ENCODE data around the gene SUCNR1. TPM values are rescaled to one million over a fixed set of nuclear protein-coding genes. Genes with fewer than 3 reads are reported as not detected.
A peak's percentile ranks its signal among the peaks of the same experiment; 100 is the strongest.
"Not testable (repeated sequence)": the region's sequence is repeated elsewhere in the genome, so short reads cannot be mapped to it uniquely, and the experiment has no call there.

Gene SUCNR1
- total RNA-seq, 8 experiments from 2014 or later: 0.09 to 40.7 (median 0.24) TPM; not detected in 1

DNA sequence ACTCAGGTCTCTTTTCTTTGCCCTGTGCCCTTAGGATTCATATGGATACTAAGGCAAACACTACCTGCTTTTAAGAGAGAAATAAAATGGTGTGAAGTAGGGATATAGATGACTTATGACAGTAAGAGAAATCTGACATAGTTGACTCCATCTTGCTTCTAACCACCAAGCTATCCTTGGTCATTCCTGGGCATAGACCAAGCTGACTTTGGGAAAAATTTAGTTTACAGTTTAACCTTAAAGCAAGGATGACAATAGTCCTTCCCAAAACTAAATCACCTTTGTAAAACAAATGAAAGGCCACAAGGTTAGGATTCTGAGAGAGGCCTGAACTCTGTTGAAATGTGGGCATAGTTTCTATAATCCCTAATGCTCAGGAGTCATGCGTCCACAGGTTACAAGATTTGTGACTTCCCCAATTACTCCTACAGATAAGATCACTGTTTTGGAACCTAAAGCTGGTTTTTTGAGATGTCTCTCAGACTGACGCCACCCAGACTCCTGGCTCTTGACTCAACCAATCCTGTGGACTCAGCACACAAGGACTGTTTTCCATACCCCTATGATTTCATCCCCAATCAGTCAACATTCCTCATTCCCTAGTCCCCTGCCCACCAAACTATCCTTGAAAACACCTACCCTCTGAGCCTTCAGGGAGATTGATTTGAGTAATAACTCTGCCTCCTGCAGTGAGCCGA is 25.3 kb downstream of the SUCNR1 start:
- H3K27ac ChIP-seq; H3K4me1 ChIP-seq (replicated peaks in 1 of 2); in situ Hi-C loops (cut with MboI; ENCODE audit: low pct_unique_long_range_greater_than_20kb in 2 of 9, low sequenced_read_pairs in 9 of 9, unreplicated experiment in 9 of 9); H3K4me3 ChIP-seq; ATAC-seq (replicated peaks in 6 of 8): not testable (repeated sequence)
- 81 to 100% (median 89%) methylated on average over 1 to 3 of the region's 3 CpGs; no CpG with 5 or more reads in 6 of the 10 experiments for WGBS, 10 experiments

DNA sequence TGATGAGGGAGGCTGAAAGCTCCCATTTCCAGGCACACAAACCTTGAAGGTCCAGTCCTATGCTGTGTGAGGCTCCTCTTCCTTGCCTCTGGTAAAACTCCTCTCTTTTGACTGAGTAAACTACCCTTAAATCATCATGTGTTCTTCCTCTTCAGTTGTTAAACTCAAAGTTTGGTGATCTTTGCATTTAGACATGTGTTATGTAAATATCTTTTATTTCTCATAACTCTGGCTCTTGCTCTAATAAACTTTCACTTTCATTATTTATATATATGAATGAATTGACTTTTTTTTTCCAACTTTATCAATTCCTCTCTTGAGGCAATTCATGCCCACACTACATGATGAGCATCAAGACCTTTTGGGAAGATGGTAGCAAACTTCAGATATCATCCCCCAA is 26.6 kb downstream of the SUCNR1 start:
- in situ Hi-C loops (cut with MboI; ENCODE audit: low pct_unique_long_range_greater_than_20kb in 2 of 9, low sequenced_read_pairs in 9 of 9, unreplicated experiment in 9 of 9): loop anchor here in 1 of 9 experiments (25.0 kb wide), 1 partner anchor 463 kb away; no protein-coding TSS in a partner anchor
- ATAC-seq (replicated peaks in 6 of 8): no peak

DNA sequence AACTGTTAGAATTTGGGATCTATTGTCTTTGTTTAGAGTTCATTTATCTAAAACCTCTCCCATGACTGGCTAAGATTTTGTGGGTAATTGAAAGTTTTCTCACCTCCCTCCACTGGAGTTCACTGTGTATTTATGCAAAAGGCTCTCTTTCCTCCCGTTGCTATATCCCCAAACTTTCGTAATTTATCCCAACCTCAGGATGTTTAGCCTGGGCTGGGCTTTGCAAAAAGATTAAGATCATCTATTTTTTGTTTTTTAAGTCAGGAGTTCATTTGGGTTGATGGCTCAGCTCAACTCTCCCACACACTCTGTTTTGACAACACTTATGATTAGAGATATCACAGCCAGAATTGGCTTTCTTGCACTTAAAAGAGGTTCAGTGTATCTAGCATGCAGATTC is 27.0 kb downstream of the SUCNR1 start:
- H3K27ac ChIP-seq: no peak overlapping the region
- peaks cover 2 to 9% of the 10 kb centered on the region in 2 donors for H3K4me1 ChIP-seq (replicated peaks in 1 of 2)
- no peak overlapping the region for H3K4me3 ChIP-seq
- ATAC-seq (replicated peaks in 6 of 8): no peak
- in situ Hi-C loops (cut with MboI; ENCODE audit: low pct_unique_long_range_greater_than_20kb in 2 of 9, low sequenced_read_pairs in 9 of 9, unreplicated experiment in 9 of 9): loop anchor here in 1 of 9 experiments (25.0 kb wide), 1 partner anchor 463 kb away; no protein-coding TSS in a partner anchor
- 35 to 71% (median 63%) methylated on average over 2 of the region's 2 CpGs; no CpG with 5 or more reads in 4 of the 10 experiments for WGBS, 10 experiments

More for the DNA sequence above, 26.6 kb downstream of the SUCNR1 start:
- Histone ChIP-seq H3K4me1 (replicated peaks in 1 of 2) (peaks cover 2 to 9% of the 10 kb centered on the region in 2 donors), H3K4me3 (no peak overlapping the region), H3K27ac (no peak overlapping the region)

DNA sequence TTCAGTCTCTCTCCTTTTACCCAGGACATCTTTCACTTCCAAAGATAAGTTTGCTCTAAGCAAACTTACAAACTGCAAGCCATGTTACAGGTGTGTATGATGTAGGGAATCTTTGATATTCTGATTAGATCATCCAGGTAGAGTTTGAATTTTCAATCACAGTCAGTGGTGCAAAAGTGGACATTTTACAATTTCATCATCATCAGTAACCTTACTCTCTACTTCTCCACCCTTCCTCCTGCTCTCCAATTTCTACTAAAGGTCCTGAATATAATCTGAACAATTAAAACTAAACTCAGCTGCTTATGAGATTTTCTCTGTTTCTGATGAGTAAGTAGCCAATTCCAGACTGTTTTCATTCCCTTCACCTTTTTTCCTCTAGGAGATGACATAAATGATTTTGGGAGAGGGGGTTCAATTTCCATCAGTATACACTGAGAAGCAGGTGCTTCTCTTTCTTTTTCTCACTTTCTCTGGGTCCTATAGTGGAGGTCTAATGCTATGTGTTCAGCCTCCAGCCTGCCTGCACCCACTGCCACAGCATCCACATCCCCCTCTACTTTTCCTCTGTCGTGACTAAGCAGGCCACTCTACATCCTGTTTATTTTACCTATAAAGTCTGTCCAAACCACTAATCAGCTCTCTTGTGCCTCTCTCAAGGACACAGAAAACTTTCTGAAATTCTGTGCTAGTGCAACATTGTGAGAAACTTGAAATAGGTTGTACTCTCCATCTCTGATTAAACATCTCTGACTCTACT is 27.6 kb downstream of the SUCNR1 start:
- in situ Hi-C loops (cut with MboI; ENCODE audit: low pct_unique_long_range_greater_than_20kb in 2 of 9, low sequenced_read_pairs in 9 of 9, unreplicated experiment in 9 of 9): loop anchor here in 1 of 9 experiments (25.0 kb wide), 1 partner anchor 464 kb away; no protein-coding TSS in a partner anchor
- ATAC-seq (replicated peaks in 6 of 8): no peak
- WGBS, 10 experiments: 0 to 100% (median 78%) methylated on average over 1 of the region's 1 CpG; no CpG with 5 or more reads in 3 of the 10 experiments
- Histone ChIP-seq H3K4me3 (no peak overlapping the region), H3K4me1 (replicated peaks in 1 of 2) (peaks cover 2 to 9% of the 10 kb centered on the region in 2 donors), H3K27ac (no peak overlapping the region)

GRCh38 chr3:151901644-151902285 is 28.3 kb downstream of the SUCNR1 start:
- in situ Hi-C loops (cut with MboI; ENCODE audit: low pct_unique_long_range_greater_than_20kb in 2 of 9, low sequenced_read_pairs in 9 of 9, unreplicated experiment in 9 of 9): loop anchor here in 1 of 9 experiments (25.0 kb wide), 1 partner anchor 464 kb away; no protein-coding TSS in a partner anchor
- 0 to 100% (median 86%) methylated on average over 1 to 3 of the region's 3 CpGs for WGBS, 10 experiments
- H3K4me3 ChIP-seq: no peak overlapping the region
- H3K27ac ChIP-seq: no peak overlapping the region
- no peak for ATAC-seq (replicated peaks in 6 of 8)
- H3K4me1 ChIP-seq (replicated peaks in 1 of 2): peaks cover 2 to 9% of the 10 kb centered on the region in 2 donors

DNA sequence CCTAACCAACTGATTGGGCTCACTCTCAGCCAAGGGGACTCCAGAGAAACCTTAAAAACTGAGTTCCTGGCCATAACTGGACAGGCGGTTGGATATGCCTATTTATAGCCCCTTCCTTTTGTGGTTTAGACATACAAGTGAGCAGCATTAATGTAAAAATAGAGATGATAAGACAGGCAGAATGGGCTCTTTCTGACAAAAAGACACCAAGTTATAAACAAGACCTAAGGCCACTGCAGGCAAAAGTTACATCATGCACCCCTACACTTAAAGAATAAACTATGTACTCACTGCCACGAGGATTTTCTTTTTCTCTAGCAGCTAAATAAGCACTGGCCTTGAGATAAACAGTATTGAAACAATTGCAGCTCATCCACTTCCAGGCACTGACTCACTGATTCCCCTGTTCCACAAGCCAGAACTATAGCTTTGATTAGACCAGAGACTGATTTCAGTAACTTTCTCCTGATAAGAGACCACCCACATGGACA is 30.1 kb downstream of the SUCNR1 start:
- H3K4me3 ChIP-seq: no peak overlapping the region
- H3K4me1 ChIP-seq (replicated peaks in 1 of 2): peaks cover 2 to 9% of the 10 kb centered on the region in 2 donors
- in situ Hi-C loops (cut with MboI; ENCODE audit: low pct_unique_long_range_greater_than_20kb in 2 of 9, low sequenced_read_pairs in 9 of 9, unreplicated experiment in 9 of 9): loop anchor here in 1 of 9 experiments (25.0 kb wide), 1 partner anchor 466 kb away; no protein-coding TSS in a partner anchor
- WGBS, 10 experiments: 0 to 100% (median 73%) methylated on average over 1 to 2 of the region's 2 CpGs; no CpG with 5 or more reads in 1 of the 10 experiments
- ATAC-seq (replicated peaks in 6 of 8): no peak
- no peak overlapping the region for H3K27ac ChIP-seq

DNA sequence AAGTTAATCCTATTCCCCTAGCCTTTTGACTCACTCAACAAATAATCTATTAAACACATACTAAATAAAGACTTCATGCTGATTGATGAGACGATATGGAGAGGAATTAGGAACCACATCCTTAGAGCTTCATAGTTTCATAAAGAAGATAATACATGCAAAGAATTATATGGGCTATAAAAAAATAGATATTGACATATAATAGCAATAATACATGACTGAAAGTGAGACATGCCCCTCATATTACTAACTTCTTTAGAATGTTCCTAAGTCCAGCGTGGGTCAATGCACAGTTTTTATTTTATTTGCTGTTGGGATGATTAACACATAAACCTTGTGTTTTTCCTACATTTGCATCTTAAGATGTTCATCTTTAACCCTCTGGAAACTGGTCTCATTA is 32.2 kb downstream of the SUCNR1 start:
- no peak for ATAC-seq (replicated peaks in 6 of 8)
- Histone ChIP-seq H3K4me1 (replicated peaks in 1 of 2) (peaks cover 2 to 9% of the 10 kb centered on the region in 2 donors), H3K27ac (no peak overlapping the region), H3K4me3 (no peak overlapping the region)
- in situ Hi-C loops (cut with MboI; ENCODE audit: low pct_unique_long_range_greater_than_20kb in 2 of 9, low sequenced_read_pairs in 9 of 9, unreplicated experiment in 9 of 9): loop anchor here in 1 of 9 experiments (25.0 kb wide), 1 partner anchor 468 kb away; no protein-coding TSS in a partner anchor
- WGBS, 10 experiments: 66 to 100% (median 100%) methylated on average over 1 to 2 of the region's 2 CpGs

DNA sequence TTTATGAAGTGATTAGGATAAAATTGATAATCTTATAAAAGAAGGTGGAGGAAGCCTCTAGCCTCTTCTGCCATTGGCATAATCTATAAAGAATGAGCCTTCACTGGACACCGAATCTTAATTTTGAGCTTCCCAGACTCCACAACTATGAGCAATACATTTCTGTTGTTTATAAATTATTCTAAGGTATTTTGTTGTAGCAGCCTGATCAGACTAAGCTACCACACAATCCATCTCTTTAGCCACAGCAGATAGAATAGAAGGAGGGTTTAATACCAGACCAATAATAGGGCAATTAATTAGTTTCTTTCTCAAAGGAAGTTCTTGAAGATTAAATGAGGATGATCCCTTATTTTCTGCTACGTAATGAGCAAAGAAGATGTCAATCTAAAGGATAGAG is 33.3 kb downstream of the SUCNR1 start:
- in situ Hi-C loops (cut with MboI; ENCODE audit: low pct_unique_long_range_greater_than_20kb in 2 of 9, low sequenced_read_pairs in 9 of 9, unreplicated experiment in 9 of 9): loop anchor here in 1 of 9 experiments (25.0 kb wide), 1 partner anchor 469 kb away; no protein-coding TSS in a partner anchor
- no peak overlapping the region for H3K4me3 ChIP-seq
- no peak for ATAC-seq (replicated peaks in 6 of 8)
- peaks cover 2 to 9% of the 10 kb centered on the region in 2 donors for H3K4me1 ChIP-seq (replicated peaks in 1 of 2)
- WGBS, 10 experiments: 67 to 100% (median 94%) methylated on average over 1 to 2 of the region's 2 CpGs; no CpG with 5 or more reads in 1 of the 10 experiments
- no peak overlapping the region for H3K27ac ChIP-seq

DNA sequence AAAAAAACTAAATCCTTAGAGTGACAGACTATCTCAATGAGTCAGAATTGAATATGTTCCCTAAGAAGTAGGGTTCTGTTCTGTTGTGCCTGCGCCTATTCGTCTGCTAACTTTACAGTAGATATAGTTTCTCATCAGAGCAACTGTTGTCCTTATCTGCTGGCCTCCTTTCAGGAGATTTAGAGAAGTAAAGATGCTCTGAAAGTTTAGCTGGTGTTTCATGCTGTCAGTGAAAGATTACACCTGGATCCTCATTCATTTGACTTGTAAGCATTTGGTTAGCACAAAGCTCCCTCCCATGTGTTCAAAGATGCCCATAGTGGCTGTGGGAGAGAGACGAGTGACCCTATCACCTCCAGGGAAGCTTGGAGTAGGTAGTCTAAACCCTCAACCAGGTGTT is 35.0 kb downstream of the SUCNR1 start:
- H3K4me3 ChIP-seq: no peak overlapping the region
- 92 to 100% (median 95%) methylated on average over 2 to 3 of the region's 3 CpGs; no CpG with 5 or more reads in 3 of the 10 experiments for WGBS, 10 experiments
- H3K27ac ChIP-seq: no peak overlapping the region
- peaks cover 0 to 6% of the 10 kb centered on the region in 2 donors for H3K4me1 ChIP-seq (replicated peaks in 1 of 2)
- ATAC-seq (replicated peaks in 6 of 8): no peak
- in situ Hi-C loops (cut with MboI; ENCODE audit: low pct_unique_long_range_greater_than_20kb in 2 of 9, low sequenced_read_pairs in 9 of 9, unreplicated experiment in 9 of 9): loop anchor here in 1 of 9 experiments (25.0 kb wide), 1 partner anchor 471 kb away; no protein-coding TSS in a partner anchor

DNA sequence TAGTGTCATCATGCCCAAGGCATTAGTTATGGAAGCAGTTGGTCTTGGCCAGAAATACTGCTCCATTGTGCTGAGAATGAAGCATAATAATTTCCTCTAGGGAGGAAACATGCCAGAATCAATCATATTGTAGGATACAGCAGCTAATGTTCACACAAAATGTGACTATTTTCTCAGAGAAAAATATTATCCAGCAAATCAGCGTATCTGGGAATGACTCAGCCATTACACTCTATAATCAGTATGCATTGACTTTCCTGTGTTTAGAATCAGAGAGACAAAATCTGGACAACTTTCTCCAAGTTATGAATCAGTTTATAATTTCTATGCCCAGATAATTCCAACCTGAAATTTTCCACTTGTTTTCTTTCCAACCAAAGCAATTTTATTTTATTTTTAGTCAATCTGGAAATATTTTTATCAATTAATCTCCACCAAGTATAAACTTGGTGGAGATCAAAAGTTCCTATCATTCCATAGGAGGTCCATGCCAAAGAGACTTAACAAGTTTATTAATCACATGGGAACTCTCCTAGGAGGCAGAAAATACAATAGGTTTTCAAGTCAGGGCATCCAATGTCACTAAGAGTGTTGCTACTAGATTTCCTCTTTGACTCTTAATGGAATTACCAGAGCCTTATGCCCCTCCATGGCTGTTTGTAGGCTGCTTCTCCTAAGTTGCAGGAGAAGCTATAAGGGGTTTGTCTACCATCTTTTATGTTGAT is 36.4 kb downstream of the SUCNR1 start:
- in situ Hi-C loops (cut with MboI; ENCODE audit: low pct_unique_long_range_greater_than_20kb in 2 of 9, low sequenced_read_pairs in 9 of 9, unreplicated experiment in 9 of 9): loop anchor here in 1 of 9 experiments (25.0 kb wide), 1 partner anchor 473 kb away; no protein-coding TSS in a partner anchor
- no peak overlapping the region for H3K27ac ChIP-seq
- no peaks in the 10 kb centered on the region for H3K4me1 ChIP-seq (replicated peaks in 1 of 2)
- 0 to 83% (median 17%) methylated on average over 1 of the region's 1 CpG; no CpG with 5 or more reads in 2 of the 10 experiments for WGBS, 10 experiments
- ATAC-seq (replicated peaks in 6 of 8): peak in 4 of 8 experiments; percentile 30 to 81 (median 72)
- no peak overlapping the region for H3K4me3 ChIP-seq

DNA sequence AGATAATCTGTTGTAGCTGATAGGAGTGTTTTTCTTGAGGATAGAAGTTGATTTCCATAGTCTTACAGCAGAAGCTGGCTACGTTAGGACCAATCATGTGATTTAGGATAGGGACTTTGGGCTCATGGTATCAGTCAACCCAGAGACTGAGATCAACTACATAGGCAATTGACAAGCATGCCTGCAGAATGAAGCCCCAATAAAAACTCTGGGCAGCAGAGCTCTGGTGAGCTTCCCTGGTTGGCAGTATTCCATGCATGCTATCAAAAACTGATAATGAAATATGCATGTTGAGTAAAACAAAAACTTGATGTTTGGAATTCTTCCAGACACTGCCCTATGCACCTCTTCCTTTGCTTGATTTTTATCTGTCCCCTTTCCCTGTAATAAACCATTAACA is 38.0 kb downstream of the SUCNR1 start:
- in situ Hi-C loops (cut with MboI; ENCODE audit: low pct_unique_long_range_greater_than_20kb in 2 of 9, low sequenced_read_pairs in 9 of 9, unreplicated experiment in 9 of 9): loop anchor here in 1 of 9 experiments (25.0 kb wide), 1 partner anchor 474 kb away; no protein-coding TSS in a partner anchor
- Histone ChIP-seq H3K4me1 (replicated peaks in 1 of 2) (no peaks in the 10 kb centered on the region), H3K4me3 (no peak overlapping the region), H3K27ac (no peak overlapping the region)
- 60 to 100% (median 79%) methylated on average over 1 of the region's 1 CpG; no CpG with 5 or more reads in 2 of the 10 experiments for WGBS, 10 experiments
- ATAC-seq (replicated peaks in 6 of 8): no peak

GRCh38 chr3:151912028-151912427 is 38.6 kb downstream of the SUCNR1 start:
- no peak overlapping the region for H3K4me3 ChIP-seq
- no peaks in the 10 kb centered on the region for H3K4me1 ChIP-seq (replicated peaks in 1 of 2)
- WGBS, 10 experiments: 0 to 80% (median 38%) methylated on average over 1 of the region's 1 CpG; no CpG with 5 or more reads in 2 of the 10 experiments
- ATAC-seq (replicated peaks in 6 of 8): peak in 3 of 8 experiments; percentile 33 to 95 (median 77)
- in situ Hi-C loops (cut with MboI; ENCODE audit: low pct_unique_long_range_greater_than_20kb in 2 of 9, low sequenced_read_pairs in 9 of 9, unreplicated experiment in 9 of 9): loop anchor here in 1 of 9 experiments (25.0 kb wide), 1 partner anchor 475 kb away; no protein-coding TSS in a partner anchor
- H3K27ac ChIP-seq: no peak overlapping the region

Measured in motor neuron (in vitro differentiated cells).